B cell (primary cell): Measurements from ENCODE around the gene CCL17.

ENCODE experiments used
- EZH2 ChIP-seq: IDR thresholded peaks from 2 replicates; pipeline ENCODE4 v1.6.1; 2012; ENCODE audit warnings: borderline replicate concordance, low read depth, mild to moderate bottlenecking, moderate library complexity, low read length; ENCODE audit not compliant: insufficient read depth, poor library complexity, severe bottlenecking
- TF ChIP-seq, protein P1 (sequence below): fragments of 200-600 bp; IDR thresholded peaks from one replicate; pipeline ENCODE4 v1.8.0; 2022; ENCODE audit warnings: antibody characterized with exemption, mild to moderate bottlenecking

DNA sequence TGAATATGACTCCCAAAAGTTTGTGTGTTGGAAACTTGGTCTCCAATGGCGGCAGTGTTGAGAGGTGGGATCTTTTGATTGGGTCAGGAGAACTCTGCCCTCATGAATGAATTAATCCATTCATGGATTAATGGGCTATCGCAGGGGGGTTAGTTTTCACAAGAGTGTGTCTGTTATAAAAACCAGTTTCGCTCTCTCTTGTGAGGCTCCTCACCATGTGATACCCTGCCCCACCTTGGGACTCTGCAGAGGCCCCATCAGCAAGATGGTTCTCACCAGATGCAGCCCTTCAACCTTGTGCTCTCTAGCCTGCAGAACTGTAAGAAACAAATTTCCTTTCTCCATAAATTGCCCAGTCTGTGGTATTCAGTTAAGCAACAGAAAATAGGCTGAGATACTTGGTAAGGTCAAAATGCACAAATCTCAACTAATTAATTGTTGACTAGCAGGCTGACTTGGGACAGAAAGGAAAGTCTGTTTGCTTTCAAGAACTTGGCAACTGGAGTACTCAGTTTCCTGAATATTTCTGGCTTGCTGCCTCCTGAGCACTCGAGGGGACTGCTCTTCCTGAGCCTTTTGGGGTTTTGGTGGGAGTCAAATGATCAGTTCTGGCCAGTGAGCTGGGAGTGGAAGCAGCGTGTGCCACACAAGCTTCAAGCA lies 13.8 kb upstream of the CCL17 start:
- TF ChIP-seq, protein P1, sequence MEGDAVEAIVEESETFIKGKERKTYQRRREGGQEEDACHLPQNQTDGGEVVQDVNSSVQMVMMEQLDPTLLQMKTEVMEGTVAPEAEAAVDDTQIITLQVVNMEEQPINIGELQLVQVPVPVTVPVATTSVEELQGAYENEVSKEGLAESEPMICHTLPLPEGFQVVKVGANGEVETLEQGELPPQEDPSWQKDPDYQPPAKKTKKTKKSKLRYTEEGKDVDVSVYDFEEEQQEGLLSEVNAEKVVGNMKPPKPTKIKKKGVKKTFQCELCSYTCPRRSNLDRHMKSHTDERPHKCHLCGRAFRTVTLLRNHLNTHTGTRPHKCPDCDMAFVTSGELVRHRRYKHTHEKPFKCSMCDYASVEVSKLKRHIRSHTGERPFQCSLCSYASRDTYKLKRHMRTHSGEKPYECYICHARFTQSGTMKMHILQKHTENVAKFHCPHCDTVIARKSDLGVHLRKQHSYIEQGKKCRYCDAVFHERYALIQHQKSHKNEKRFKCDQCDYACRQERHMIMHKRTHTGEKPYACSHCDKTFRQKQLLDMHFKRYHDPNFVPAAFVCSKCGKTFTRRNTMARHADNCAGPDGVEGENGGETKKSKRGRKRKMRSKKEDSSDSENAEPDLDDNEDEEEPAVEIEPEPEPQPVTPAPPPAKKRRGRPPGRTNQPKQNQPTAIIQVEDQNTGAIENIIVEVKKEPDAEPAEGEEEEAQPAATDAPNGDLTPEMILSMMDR = no peak
- no peak for TF ChIP-seq EZH2
